NOMO-1 treated with dmso at 0.1 percent for 144 hours (cell line): Measurements from ENCODE around the gene ZDHHC14.
"Not testable (repeated sequence)": the region's sequence is repeated elsewhere in the genome, so short reads cannot be mapped to it uniquely, and the experiment has no call there.

Experiments
- DNase-seq: peaks from one replicate; lab custom pipeline; 2025; ENCODE audit not compliant: unreplicated experiment; lab: John Stamatoyannopoulos, UW

Gene ZDHHC14

DNA sequence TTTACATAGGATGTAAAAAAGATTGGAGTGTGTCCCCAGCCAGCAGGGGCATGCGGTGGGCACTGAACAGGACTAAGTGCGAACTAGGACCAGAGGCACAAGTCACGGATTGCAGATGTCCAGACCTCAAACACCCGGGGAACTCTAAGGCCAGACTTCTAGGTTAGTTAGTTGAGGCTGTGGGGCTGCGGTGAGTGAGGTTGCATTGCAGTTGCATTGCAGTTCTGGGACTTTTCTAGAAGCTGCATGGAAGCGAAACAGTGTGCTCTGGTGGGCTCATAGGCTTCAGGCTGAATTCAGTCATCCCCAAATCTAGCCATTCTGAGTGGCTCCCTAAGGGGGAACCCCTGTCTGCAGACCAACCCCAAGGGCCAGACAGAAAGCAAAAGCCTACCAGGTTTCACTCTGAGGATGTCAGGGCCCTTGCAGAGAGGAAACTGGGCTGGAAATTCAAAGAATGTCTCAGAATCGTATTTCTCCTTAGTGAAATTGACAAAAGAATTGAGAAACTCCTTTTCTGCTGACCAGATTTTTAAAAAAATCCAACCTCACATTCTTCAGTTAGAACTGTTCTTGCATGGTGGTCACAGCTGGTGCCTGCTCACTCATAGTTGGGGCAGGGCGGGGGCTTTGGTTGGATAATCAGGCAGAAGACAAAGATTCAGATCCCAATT lies 182.8 kb downstream of the ZDHHC14 start:
- no peak for DNase-seq

GRCh38 chr6:157568702-157569101 lies 187.7 kb downstream of the ZDHHC14 start:
- DNase-seq, result no peak

DNA sequence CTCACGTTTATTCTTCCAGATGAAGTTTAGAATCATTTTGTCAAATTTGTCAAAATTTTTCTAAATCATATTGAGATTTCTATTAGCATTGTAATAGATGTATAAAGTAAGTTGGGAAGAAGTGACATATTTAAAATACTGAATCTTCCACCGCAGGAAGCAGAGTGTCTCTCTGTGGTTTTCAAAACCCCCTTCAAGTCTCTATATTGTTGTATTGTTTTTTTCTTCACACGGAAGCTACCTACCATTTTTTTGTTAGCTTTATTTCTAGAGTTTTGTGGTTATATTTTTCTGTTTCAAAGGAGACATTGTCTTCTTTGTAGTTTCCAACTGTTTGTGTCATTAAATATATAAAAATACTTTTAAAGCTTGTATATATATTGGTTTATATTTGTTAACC lies 188.6 kb downstream of the ZDHHC14 start:
- no peak for DNase-seq

- DNase-seq, result no peak
Observed at GRCh38 chr6:157570104-157570503, 189.1 kb downstream of the ZDHHC14 start.

- DNase-seq, result no peak
Observed at GRCh38 chr6:157570752-157571151, 189.8 kb downstream of the ZDHHC14 start.

GRCh38 chr6:157571269-157571668 lies 190.3 kb downstream of the ZDHHC14 start:
- no peak for DNase-seq

- DNase-seq, result no peak
Observed at GRCh38 chr6:157571950-157572349, 191.0 kb downstream of the ZDHHC14 start.

DNA sequence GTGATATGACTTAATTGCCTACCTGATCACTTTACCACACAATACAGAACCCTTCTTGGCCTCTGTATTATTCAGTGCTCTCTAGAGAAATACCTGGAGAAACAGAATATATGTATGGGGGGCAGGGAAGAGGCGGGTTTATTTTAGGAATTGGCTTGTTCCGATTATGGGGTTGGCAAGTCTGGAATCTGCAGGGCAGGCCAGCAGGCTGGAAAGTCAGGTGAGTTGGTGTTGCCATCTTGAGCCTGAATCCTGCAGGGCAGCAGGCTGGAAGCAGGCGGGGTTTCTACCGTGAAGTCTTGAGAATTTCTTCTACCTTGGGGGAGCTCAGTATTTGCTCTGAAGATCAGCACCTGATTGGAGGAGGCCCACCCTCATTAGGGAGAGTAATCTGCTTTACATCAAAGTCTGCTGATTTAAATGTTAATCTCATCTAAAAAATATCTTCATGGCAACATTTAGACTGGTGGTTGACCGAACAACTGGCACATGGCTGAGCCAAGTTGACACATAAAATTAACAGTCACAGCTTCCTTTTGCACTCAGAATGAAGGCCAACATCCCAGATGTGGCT lies 193.9 kb downstream of the ZDHHC14 start:
- no peak for DNase-seq

DNA sequence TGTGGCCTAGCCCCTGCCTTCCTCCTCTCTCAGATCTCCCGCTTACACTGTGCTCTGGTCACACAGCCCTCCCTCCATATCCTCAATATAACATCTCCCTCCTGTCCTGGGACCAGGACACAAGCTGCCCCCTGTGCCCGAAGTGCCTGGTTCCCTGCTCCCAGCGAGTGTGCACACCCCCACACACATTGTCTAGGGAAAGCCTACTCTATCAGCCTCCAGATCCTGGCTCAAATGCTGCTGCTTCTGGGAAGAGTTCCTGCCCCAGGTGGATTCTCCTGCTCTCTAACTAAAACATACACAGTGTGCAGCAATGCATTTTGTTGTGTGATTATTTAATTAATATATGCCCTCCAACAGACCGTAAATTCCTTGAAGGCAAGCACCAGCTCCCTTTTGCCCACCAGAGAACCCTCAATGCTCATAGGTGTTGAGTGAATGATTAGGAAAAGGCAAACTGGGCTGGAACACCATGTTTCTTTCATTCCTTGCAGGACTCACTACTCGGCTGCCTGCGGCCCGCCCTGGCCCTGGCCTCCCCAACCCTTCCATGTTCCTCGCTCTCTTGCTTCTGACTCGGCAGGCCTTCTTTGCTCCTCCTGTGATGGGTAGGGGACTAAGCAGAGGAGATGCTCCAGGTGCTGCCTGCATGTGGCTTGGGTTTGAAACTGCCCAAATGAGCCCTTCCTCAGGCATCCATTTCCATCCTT lies 194.6 kb downstream of the ZDHHC14 start:
- DNase-seq, result no peak

GRCh38 chr6:157576991-157577390 lies 196.0 kb downstream of the ZDHHC14 start:
- not testable (repeated sequence) for DNase-seq

DNA sequence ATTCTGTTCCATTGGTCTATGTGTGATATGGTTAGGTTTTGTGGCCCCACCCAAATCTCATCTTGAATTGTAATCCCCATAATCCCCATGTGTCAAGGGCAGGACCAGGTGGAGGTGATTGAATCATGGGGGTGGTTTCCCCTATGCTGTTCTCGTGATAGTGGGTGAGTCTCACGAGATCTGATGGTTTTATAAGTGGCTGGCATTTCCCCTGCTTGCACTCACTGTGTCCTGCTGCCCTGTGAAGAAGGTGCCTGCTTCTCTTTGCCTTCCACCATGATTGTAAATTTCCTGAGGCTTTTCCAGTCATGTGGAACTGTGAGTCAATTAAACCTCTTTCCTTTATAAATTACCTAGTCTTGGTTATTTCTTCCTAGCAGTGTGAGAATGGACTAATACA lies 197.5 kb downstream of the ZDHHC14 start:
- DNase-seq, result not testable (repeated sequence)

GRCh38 chr6:157579467-157580031 lies 198.6 kb downstream of the ZDHHC14 start:
- DNase-seq, result no peak

- no peak for DNase-seq
Observed at GRCh38 chr6:157584036-157584435, 203.0 kb downstream of the ZDHHC14 start.

GRCh38 chr6:157585274-157586087 lies 204.5 kb downstream of the ZDHHC14 start:
- DNase-seq, result no peak

DNA sequence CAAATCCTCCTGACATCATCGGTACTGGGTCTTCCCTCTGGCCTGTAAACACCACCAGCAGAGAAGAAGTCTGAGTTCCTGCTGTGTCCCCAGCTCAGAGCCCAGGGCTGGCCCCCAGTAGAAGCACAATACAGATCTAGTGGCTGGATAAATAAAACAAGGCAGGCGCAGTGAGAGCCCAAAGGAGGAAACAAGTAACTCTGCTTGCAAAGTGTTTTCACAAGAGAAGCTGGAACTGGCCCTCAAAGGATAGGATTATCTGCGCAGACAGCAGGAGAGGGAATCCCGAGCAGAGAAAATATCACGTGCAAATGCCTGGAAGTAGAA lies 205.1 kb downstream of the ZDHHC14 start:
- no peak for DNase-seq

DNA sequence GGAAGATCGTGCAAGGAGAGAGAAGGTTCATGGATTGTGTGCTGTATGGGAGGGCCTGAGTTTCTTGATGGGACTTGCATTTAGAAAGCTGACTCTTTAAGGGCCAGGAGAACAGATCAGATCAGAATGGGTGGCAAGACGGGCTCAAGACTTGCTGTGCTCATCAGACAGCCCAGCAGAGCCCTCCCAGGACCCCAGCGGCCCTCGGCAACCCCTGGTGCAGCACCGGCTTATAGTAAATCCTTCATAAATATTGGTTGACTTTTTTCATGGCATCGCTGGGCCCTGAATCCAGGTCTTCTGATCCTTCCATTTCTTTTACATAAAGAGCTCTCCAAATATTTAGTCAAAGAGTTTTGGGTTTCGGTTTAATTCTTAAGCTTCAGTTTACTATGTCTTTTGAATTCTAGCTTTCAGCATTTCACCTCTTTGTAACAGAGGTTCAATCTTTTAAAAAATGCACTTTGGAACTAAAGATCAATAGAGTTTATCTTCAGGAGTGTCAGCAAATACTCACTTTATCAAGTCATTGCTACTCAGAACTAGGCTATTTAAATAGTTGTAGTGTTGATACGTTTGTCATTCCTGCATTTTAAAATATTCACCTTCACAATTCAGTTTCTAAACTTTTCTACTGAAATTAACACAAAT lies 205.6 kb downstream of the ZDHHC14 start:
- DNase-seq, result no peak

DNA sequence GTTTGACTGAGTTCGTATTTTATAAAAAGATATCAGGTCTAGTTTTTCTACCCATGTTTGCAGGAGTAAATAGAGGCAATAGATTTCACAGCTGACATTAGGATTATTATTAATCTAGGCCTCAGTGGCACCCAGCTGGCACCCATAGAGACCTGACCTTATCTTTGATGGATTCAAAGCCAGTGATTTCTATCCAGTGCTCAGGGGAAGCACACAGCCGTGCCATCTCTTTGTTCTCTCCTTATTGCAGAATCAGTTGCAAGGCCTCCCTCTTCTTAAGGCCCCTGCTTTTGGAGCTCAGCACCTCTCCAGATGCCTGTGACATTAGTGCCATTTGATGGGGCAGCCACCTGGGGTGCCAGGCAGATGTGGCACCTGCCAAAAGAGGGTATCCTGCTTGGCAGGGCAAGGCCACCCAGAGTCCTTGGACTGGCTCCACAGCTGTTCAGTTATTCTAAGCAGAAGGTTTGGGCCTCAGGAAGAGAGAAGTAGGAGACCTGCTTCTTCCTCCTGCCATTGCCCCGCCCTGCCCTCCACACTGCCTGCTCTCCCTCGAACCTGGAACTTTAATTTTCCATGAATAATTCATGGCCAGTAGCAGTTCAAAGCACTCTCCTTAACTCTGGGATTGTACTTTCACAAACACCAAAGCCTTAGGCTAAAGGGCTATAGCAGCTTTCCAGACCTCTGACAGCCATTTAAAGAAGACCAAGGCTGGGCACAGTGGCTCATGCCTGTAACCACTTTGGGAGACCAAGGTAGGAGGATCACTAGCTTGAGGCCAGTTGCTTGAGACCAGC lies 206.3 kb downstream of the ZDHHC14 start:
- DNase-seq, result no peak

DNA sequence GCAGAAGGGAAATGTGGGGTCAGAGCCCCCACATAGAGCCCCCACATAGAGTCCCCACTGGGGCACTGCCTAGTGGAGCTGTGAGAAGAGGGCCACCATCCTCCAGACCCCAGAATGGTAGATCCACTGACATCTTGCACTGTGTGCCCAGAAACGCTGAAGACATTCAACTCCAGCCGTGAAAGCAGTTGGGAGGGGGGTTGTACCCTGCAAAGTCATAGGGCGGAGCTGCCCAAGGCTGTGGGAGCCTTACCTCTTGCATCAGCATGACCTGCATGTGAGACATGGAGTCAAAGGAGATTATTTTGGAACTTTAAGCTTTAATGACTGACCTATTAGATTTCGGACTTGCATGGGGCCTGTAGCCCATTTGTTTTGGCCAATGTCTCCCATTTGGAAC lies 209.7 kb downstream of the ZDHHC14 start:
- not testable (repeated sequence) for DNase-seq

DNA sequence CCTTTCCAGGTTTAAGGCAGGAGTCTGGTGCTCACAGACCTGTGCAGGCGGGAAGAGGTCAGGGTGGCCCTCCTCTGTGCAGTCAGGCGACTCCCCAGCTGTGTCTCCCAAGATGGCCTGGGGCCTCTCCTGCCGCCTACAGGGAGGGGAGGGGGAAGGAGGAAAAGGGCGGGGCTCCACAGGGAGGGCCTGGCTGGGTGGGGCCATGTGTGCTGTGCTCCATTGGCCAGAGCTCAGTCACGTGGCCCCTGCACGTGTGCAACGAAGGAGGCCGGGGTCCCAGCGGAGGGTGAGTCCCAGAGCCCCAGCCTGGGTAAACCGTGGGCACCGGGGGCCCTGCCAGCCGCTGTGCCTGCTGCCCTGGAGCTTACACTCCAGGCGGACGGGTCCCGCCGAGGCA lies 211.6 kb downstream of the ZDHHC14 start:
- no peak for DNase-seq

- no peak for DNase-seq
Observed at GRCh38 chr6:157592980-157593379, 212.0 kb downstream of the ZDHHC14 start.
